NT2/D1 (cell line): ENCODE data around the gene SLC20A1.

ENCODE experiments used
- DNase-seq: peaks from one replicate; pipeline ENCODE4 v3.0.0-alpha.2; 2011; ENCODE audit warnings: low read depth, low spot score
- H3K27me3 ChIP-seq: 2 replicates; pipeline ENCODE4 v1.6.0; 2011; ENCODE audit warnings: mild to moderate bottlenecking; ENCODE audit not compliant: insufficient read length, insufficient read depth
- H3K36me3 ChIP-seq: 2 replicates; pipeline ENCODE4 v1.6.1; 2011; ENCODE audit warnings: mild to moderate bottlenecking, low read length, mixed read lengths; ENCODE audit not compliant: insufficient read depth, insufficient read length
- H3K4me1 ChIP-seq: 2 replicates; pipeline ENCODE4 v1.5.1; 2011; ENCODE audit not compliant: insufficient read depth, insufficient read length
- H3K4me3 ChIP-seq: 2 replicates; pipeline ENCODE4 v1.5.1; 2011; ENCODE audit warnings: low read depth; ENCODE audit not compliant: insufficient read length
- H3K9ac ChIP-seq: 2 replicates; pipeline ENCODE4 v1.6.0; 2011; ENCODE audit warnings: low read depth; ENCODE audit not compliant: insufficient read length
- H3K9me3 ChIP-seq: 2 replicates; pipeline ENCODE4 v1.5.1; 2011; ENCODE audit warnings: mild to moderate bottlenecking, low read length; ENCODE audit not compliant: insufficient read depth
- SUZ12 ChIP-seq: IDR thresholded peaks from 2 replicates; pipeline ENCODE4 v1.6.1; 2011; ENCODE audit not compliant: insufficient read length, insufficient read depth; ENCODE audit errors: extremely low read depth
- YY1 ChIP-seq: IDR thresholded peaks from 2 replicates; pipeline ENCODE4 v1.6.1; 2011; ENCODE audit not compliant: insufficient read length, insufficient read depth
- ZNF274 ChIP-seq: IDR thresholded peaks from 2 replicates; pipeline ENCODE4 v1.6.1; 2011; ENCODE audit warnings: mild to moderate bottlenecking, low read depth, low read length

SLC20A1 gene

DNA sequence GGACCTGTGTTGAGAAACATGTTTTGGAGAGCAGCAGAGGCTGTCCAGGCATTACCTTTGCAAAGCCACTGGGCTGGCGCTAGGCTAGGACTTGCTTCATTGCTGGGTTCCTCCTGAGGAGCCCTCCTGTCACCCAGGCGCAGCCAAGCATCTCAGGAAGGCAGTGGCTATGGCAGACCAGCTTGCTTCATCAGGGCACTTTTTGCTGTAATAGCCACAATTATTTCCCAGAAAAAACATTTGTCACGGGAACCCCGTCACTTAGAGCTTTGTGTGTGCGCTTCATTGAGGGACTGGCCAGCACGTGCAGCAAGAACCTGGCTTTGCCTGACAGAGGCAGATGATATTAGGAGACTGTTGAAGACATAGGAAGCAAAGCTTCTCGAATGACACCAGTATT is 36.4 kb downstream of the SLC20A1 start:
- no peak overlapping the region for H3K9ac ChIP-seq
- H3K36me3 ChIP-seq: no peaks in the 10 kb centered on the region
- DNase-seq: no peak
- no peak overlapping the region for H3K4me3 ChIP-seq
- H3K4me1 ChIP-seq: peaks cover 3% of the 10 kb centered on the region
- no peaks in the 10 kb centered on the region for H3K27me3 ChIP-seq
- no peak for TF ChIP-seq YY1
- TF ChIP-seq SUZ12: no peak
- TF ChIP-seq ZNF274: no peak
- no peaks in the 10 kb centered on the region for H3K9me3 ChIP-seq

DNA sequence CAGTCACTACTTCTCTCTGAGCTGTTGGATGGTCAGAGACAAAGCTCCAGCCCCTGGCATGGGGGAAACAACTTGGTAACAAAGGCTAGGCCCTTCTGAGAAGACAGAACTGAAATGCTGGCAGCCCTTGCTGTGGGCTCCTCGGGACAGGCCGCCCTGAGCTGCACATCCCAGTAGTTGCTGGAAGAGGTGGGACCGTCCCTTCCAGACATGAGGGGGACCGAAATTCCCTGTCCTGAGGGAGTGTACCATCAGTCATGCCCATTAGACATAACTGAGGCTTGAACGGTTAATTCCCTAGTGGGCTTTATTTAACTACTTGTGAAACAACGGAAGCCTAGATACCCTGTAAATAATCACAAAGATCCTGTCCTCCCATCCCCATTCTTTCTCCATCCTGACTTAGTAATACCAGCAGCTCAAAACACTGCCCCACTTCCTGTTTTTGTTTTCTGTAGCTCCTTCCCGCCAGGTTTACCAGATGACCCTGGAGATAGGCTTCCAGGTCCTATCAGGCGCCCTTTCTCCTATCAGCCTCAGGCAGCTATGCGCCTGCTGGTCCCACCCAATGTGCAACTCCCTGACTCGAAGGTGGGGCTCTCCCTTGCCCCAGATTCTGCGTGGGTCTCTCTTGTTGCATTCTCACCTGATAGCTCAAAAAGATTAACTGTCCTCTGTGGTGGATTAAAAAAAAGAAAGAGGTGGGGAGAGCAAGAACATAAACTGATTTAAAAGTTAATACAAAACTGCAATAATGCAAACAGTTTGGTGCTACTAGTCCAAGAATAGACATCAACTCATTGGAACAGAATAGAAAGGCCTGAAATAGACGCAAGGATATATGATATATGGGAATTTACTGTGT is 38.0 kb downstream of the SLC20A1 start:
- no peak for TF ChIP-seq YY1
- TF ChIP-seq ZNF274: no peak
- no peak for TF ChIP-seq SUZ12
- no peak overlapping the region for H3K4me3 ChIP-seq
- peaks cover 3% of the 10 kb centered on the region for H3K4me1 ChIP-seq
- H3K36me3 ChIP-seq: no peaks in the 10 kb centered on the region
- H3K9ac ChIP-seq: no peak overlapping the region
- H3K27me3 ChIP-seq: no peaks in the 10 kb centered on the region
- peak; percentile 13 for DNase-seq
- H3K9me3 ChIP-seq: no peaks in the 10 kb centered on the region

DNA sequence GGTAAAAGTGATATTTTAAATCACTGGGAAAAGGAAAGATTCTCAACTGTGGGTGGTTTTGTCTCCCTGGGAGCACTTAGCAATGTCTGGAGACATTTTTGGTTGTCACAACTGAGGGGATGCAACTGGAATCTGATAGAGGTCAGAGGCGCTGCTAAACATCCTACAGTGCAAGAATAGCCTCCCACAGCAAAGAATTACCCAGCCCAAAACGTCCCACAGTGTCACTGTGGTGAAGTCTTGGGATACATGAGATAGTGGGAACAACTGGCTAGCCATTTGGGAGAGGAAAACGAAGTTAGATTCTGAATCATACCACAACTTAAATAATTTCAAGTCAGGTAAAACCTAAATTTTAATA is 38.7 kb downstream of the SLC20A1 start:
- TF ChIP-seq SUZ12 (no peak), YY1 (no peak), ZNF274 (no peak)
- H3K4me3 ChIP-seq: no peak overlapping the region
- H3K9me3 ChIP-seq: no peaks in the 10 kb centered on the region
- no peaks in the 10 kb centered on the region for H3K27me3 ChIP-seq
- DNase-seq: no peak
- peaks cover 3% of the 10 kb centered on the region for H3K4me1 ChIP-seq
- no peaks in the 10 kb centered on the region for H3K36me3 ChIP-seq
- H3K9ac ChIP-seq: no peak overlapping the region

DNA sequence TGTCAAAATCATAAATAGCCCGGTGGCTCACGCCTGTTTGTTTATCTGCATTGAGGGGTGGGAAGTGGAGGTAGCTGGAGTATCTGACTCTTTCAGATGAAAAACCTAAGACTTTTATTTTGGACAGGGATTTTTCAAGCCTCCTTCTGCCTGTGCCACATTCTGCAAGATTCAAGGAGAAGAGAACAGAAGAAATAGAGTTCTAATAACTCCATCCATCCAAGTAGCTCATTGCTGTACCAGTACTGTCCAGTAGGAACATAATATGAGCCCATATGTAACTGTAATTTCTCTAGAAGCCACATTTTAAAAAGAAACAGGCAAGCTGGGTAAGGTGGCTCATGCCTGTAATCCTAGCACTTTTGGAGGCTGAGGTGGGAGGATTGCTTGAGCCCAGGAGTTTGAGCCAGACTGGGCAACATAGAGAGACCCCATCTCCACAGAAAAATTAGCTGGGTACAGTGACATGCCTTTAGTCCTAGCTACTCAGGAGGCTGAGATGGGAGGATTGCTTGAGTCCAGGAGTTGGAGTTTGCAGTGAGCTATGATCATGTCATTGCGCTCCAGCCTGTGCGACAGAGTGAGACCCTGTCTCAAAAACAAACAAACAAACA is 39.6 kb downstream of the SLC20A1 start:
- no peaks in the 10 kb centered on the region for H3K36me3 ChIP-seq
- no peak overlapping the region for H3K9ac ChIP-seq
- TF ChIP-seq YY1 (no peak), SUZ12 (no peak), ZNF274 (no peak)
- H3K4me1 ChIP-seq: peaks cover 3% of the 10 kb centered on the region
- H3K9me3 ChIP-seq: no peaks in the 10 kb centered on the region
- H3K4me3 ChIP-seq: no peak overlapping the region
- no peak for DNase-seq
- no peaks in the 10 kb centered on the region for H3K27me3 ChIP-seq

DNA sequence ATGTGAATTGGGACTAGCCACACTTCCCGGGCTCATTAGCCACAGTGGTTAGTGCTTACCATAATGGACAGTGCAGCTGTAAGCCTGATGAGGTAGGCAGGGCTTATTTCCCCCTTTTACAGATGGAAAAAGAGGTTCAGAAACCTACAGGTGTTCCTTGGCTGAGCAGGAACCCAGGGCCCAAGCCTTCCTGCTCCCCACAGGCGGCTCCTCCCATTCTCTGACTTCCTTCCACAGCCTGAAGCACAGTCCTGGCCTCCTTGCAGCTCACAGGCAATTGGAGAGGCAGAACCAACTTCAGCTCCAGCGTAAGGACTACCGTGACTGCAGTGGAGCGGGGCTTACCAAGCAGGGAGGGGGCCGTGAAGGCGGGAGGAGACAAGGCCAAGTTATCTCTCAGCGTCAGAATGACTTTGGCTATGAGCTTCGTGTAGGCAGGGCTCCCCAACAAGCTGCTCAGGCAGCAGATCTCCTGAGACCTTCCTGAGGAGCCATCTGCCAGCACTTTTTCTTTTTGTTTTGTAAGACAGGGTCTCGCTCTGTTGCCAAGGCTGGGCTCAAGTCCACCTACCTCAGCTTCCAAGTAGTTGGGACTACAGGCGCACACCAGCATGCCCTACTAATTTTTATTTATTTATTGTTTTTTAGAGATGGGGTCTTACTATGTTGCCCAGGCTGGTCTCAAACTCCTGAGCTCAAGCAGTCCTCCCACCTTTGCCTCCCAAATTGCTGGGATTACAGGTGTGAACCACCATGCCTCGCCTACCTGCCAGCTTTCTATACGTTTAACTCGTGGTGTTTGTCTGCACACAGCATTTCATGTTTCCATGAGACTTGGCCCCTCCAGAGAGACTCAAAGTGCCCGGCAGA is 40.8 kb downstream of the SLC20A1 start:
- no peak overlapping the region for H3K9ac ChIP-seq
- DNase-seq: no peak
- no peaks in the 10 kb centered on the region for H3K27me3 ChIP-seq
- H3K36me3 ChIP-seq: no peaks in the 10 kb centered on the region
- no peaks in the 10 kb centered on the region for H3K9me3 ChIP-seq
- no peak overlapping the region for H3K4me3 ChIP-seq
- H3K4me1 ChIP-seq: peaks cover 3% of the 10 kb centered on the region
- no peak for TF ChIP-seq SUZ12
- TF ChIP-seq YY1: no peak
- no peak for TF ChIP-seq ZNF274

DNA sequence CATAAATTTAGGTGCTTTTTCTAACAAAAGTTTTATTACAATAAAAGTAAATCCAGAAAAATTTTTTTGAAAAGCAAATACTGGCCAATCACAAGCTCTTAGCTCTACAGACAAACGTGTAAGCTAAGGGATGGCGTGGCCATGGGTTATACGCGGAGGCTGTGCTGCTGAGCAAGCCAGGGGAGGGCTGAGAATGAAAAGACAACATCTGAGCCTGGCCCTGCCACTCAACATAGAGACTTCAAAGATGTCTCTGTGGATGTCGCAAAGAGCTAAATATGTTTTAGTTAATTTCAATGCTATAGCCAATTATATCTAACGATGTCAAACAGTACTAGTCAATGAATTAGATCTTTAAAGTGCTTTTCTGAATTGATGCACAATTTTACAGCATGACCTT is 41.8 kb downstream of the SLC20A1 start:
- DNase-seq: no peak
- Histone ChIP-seq H3K27me3 (no peaks in the 10 kb centered on the region), H3K4me1 (peaks cover 5% of the 10 kb centered on the region), H3K36me3 (no peaks in the 10 kb centered on the region), H3K9me3 (no peaks in the 10 kb centered on the region), H3K4me3 (no peak overlapping the region), H3K9ac (no peak overlapping the region)
- TF ChIP-seq SUZ12 (no peak), YY1 (no peak), ZNF274 (no peak)

DNA sequence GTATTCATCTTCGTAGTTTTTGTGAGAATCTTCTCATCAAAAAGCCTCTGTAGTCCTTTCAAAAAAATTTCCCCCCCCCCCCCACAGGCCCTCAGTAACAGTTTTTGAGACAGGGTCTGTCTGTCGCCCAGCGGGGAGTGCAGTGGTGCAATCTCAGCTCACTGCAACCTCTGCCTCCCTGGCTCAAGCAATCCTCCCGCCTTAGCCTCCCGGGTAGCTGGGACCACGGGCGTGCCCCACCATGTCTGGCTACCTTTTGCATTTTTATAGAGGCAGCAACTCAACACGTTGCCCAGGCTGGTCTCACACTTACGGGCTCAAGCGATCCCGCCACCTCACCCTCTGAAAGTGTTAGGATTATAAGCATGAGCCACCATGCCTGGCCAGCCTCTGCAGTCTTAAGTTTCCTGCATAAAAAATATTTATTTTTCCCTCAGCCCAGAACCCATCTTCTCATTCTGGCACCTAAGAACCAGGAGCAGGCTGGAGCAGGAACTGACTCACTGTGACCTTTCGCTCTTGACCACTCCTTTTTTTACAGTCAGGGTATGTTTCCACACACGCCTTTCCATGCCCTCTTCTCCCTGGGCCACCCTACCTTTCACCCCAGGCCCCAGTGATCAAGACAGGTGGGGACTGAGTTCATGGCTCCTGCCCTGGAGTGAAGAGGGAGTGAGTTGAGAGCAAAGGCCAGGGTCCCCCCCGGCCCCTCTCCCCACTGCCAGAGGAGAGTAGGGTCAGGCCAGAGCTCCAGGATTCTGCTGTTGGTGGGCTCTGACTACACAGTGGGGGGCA is 42.5 kb downstream of the SLC20A1 start:
- no peak for DNase-seq
- Histone ChIP-seq H3K9ac (no peak overlapping the region), H3K27me3 (no peaks in the 10 kb centered on the region), H3K4me1 (peaks cover 11% of the 10 kb centered on the region), H3K4me3 (no peak overlapping the region), H3K36me3 (no peaks in the 10 kb centered on the region), H3K9me3 (no peaks in the 10 kb centered on the region)
- TF ChIP-seq SUZ12: no peak
- TF ChIP-seq ZNF274: no peak
- no peak for TF ChIP-seq YY1
